Heart left ventricle (tissue), 16 donors: Measurements from ENCODE around the gene OSCAR. TPM values are rescaled to one million over a fixed set of nuclear protein-coding genes. Genes with fewer than 3 reads are reported as not detected.

Experiments used
- ATAC-seq, 4 donors: fragments of 200-7000 bp; cut with Tn5 transposase; one replicate each; pipeline ENCODE4 v1.9.1; 2020 to 2022; ENCODE audit warnings: moderate library complexity in 4 of 4, mild to moderate bottlenecking in 3 of 4, moderate number of reproducible peaks in 1 of 4
- DNase-seq, 5 donors: peaks; one replicate each; pipeline ENCODE4 v3.0.0-alpha.2; 2020
- H3K27ac ChIP-seq, 12 donors: fragments of 200-600 bp; sonication (generic) in 4 of 12; one replicate each; pipeline versions ENCODE4 v1.5.0 to v1.8.0; 2016 to 2022; ENCODE audit warnings: mild to moderate bottlenecking in 2 of 12
- H3K27me3 ChIP-seq, 9 donors: fragments of 200-600 bp; sonication (generic) in 2 of 9; one replicate each; pipeline versions ENCODE4 v1.5.1 to v1.8.0; 2016 to 2022; ENCODE audit warnings: mild to moderate bottlenecking in 3 of 9
- H3K36me3 ChIP-seq, 9 donors: fragments of 200-600 bp; sonication (generic) in 2 of 9; one replicate each; pipeline versions ENCODE4 v1.5.0 to v1.8.0; 2018 to 2022; ENCODE audit warnings: mild to moderate bottlenecking in 2 of 9
- H3K4me1 ChIP-seq, 12 donors: fragments of 200-600 bp; sonication (generic) in 4 of 12; one replicate each; pipeline versions ENCODE4 v1.5.0 to v1.8.0; 2016 to 2022; ENCODE audit warnings: mild to moderate bottlenecking in 3 of 12
- H3K4me3 ChIP-seq, 12 donors: fragments of 200-600 bp; sonication (generic) in 4 of 12; one replicate each; pipeline versions ENCODE4 v1.5.0 to v1.8.0; 2017 to 2022; ENCODE audit warnings: mild to moderate bottlenecking in 9 of 12, moderate library complexity in 4 of 12
- H3K9me3 ChIP-seq, 12 donors: fragments of 200-600 bp; sonication (generic) in 4 of 12; one replicate each; pipeline versions ENCODE4 v1.5.0 to v1.8.0; 2016 to 2022; ENCODE audit warnings: mild to moderate bottlenecking in 1 of 12
- CTCF ChIP-seq, 12 donors: fragments of 200-600 bp; sonication (generic) in 4 of 12; IDR thresholded peaks; one replicate each; pipeline versions ENCODE4 v1.5.0 to v1.8.0; 2018 to 2022; ENCODE audit warnings: antibody characterized with exemption in 12 of 12, mild to moderate bottlenecking in 5 of 12
- POLR2A ChIP-seq, 2 donors: fragments of 450-650 bp; IDR thresholded peaks; one replicate each; pipeline ENCODE4 v1.6.1; 2017; ENCODE audit warnings: antibody characterized with exemption in 2 of 2, mild to moderate bottlenecking in 2 of 2, moderate library complexity in 2 of 2
- WGBS, 4 donors: extraction: QIAGEN DNeasy Blood & Tissue Kit in 2 of 4; methylation state at CpG; one replicate each; pipeline versions ENCODE4 v1.1.5 to v1.1.7; 2013 to 2018; 5-methylcytosine and 5-hydroxymethylcytosine counted together
- intact Hi-C, 10 donors: fragments of 100-400 bp; cut with DNase I; formaldehyde crosslinking; loops; one replicate each; pipeline versions ENCODE4 v1.11.1 to v1.14.2; 2022
- polyA plus RNA-seq, 2 donors: library from polyadenylated mRNA; stranded (reverse); fragments of 200-250 nt; gene quantifications; one replicate each; pipeline ENCODE4 v1.2.3, GENCODE V29; 2013
- total RNA-seq, 9 donors: library from RNA; depleted of rRNA in 2 of 9; stranded (reverse); fragments of >200 nt in 2 of 9; fragmentation: NEBNext Ultra II Directional in 3 of 9; extraction: Animal tissue kit (Norgen Biotek cat#: 25700) in 3 of 9; gene quantifications; one replicate each; pipeline versions ENCODE4 v1.1.0 to v1.2.4, GENCODE V29; 2016 to 2023
- donor health status: ischemic (EF 13 %, LVEDD 7.1; RV severe dilation, severe dysfunction).
- donor health status: healthy with polysubstance abuse.
- donor health status: DM: no; HTN: yes; CAD: no.
- donor health status: DM: no; HTN: no; CAD: no.
- donor health status: ischemic (EF 25% LVEDD 6.9; RV normal size, moderate dysfunction).
- donor health status: ischemic (EF 25% LVEDD 5.7; RV mildly dilated, moderate dysfunction).
- donor health status: healthy.
- donor health status: DM: yes; HTN: yes; CAD: no.
- donor health status: ischemic (EF 35%, LVEDD 5.7; RV mildly dilated, moderate dysfunction).
- donor health status: nonischemic (EF 11% LVEDD 7.7; RV severe dilation, severe dysfunction).
- donor health status: DM: yes; HTN: yes; CAD: no.
- donor health status: PGD.
- donor health status: ischemic (EF 29% LVEDD 5.4; RV normal size, mild dysfunction).
- donor health status: nonischemic (EF 23%, LVEDD 6.1; RV moderate dilation, normal function).

Gene OSCAR
- total and polyA plus RNA-seq, 11 donors, result 0.35 to 9.8 (median 0.68) TPM; not detected in 1

- H3K4me3 ChIP-seq, result no peak overlapping the region
- H3K27me3 ChIP-seq, result no peaks in the 10 kb centered on the region
- ATAC-seq (no peak), DNase-seq (no peak)
- no peaks in the 10 kb centered on the region for H3K4me1 ChIP-seq
- WGBS, 4 donors, result 96 to 97% (median 96%) methylated on average over 19 to 41 of the region's 41 CpGs
- H3K9me3 ChIP-seq, result no peaks in the 10 kb centered on the region
- intact Hi-C loops, result no loop called here
- TF ChIP-seq POLR2A (IDR thresholded peaks at IDR 0.05) (no peak), CTCF (IDR thresholded peaks at IDR 0.05) (no peak)
- H3K27ac ChIP-seq, result no peak overlapping the region
- H3K36me3 ChIP-seq, result peaks cover 0 to 81% (median 77%) of the 10 kb centered on the region in 9 donors
Measured at GRCh38 chr19:54128796-54129616, 28.4 kb upstream of the OSCAR start.

GRCh38 chr19:54128441-54128725, 27.8 kb upstream of the OSCAR start:
- Histone ChIP-seq H3K4me1 (no peaks in the 10 kb centered on the region), H3K27me3 (no peaks in the 10 kb centered on the region), H3K36me3 (peaks cover 0 to 88% (median 83%) of the 10 kb centered on the region in 9 donors), H3K9me3 (no peaks in the 10 kb centered on the region), H3K4me3 (no peak overlapping the region), H3K27ac (no peak overlapping the region)
- ATAC-seq (no peak), DNase-seq (no peak)
- TF ChIP-seq POLR2A (IDR thresholded peaks at IDR 0.05), result no peak
- TF ChIP-seq CTCF (IDR thresholded peaks at IDR 0.05), result no peak
- intact Hi-C loops, result no loop called here
- WGBS, 4 donors, result 88 to 93% (median 92%) methylated on average over 20 of the region's 20 CpGs

- DNase-seq (no peak), ATAC-seq (no peak)
- peaks cover 0 to 90% (median 85%) of the 10 kb centered on the region in 9 donors for H3K36me3 ChIP-seq
- no peak overlapping the region for H3K27ac ChIP-seq
- H3K4me1 ChIP-seq, result no peaks in the 10 kb centered on the region
- intact Hi-C loops, result no loop called here
- H3K27me3 ChIP-seq, result no peaks in the 10 kb centered on the region
- no peak for TF ChIP-seq POLR2A (IDR thresholded peaks at IDR 0.05)
- 93 to 95% (median 94%) methylated on average over 44 of the region's 44 CpGs for WGBS, 4 donors
- H3K4me3 ChIP-seq, result no peak overlapping the region
- no peaks in the 10 kb centered on the region for H3K9me3 ChIP-seq
Measured at GRCh38 chr19:54127688-54128440, 27.3 kb upstream of the OSCAR start.

GRCh38 chr19:54125713-54126112, 25.1 kb upstream of the OSCAR start:
- 83 to 92% (median 87%) methylated on average over 7 to 9 of the region's 9 CpGs for WGBS, 4 donors
- Histone ChIP-seq H3K4me3 (no peak overlapping the region), H3K4me1 (no peaks in the 10 kb centered on the region), H3K27me3 (no peaks in the 10 kb centered on the region), H3K9me3 (no peaks in the 10 kb centered on the region), H3K36me3 (peaks cover 0 to 92% (median 89%) of the 10 kb centered on the region in 9 donors), H3K27ac (no peak overlapping the region)
- DNase-seq, result no peak
- TF ChIP-seq POLR2A (IDR thresholded peaks at IDR 0.05) (no peak), CTCF (IDR thresholded peaks at IDR 0.05) (no peak)
- no peak for ATAC-seq
- intact Hi-C loops, result no loop called here
